ENCODE results near the gene MOB2.

Gene MOB2

GRCh38 chr11:1502954-1503707, 16.6 kb upstream of the MOB2 start:
- DNase-seq = no peak

GRCh38 chr11:1502168-1502953, 15.8 kb upstream of the MOB2 start:
- DNase-seq = no peak

- DNase-seq = no peak
These were observed 15.0 kb upstream of the MOB2 start for GRCh38 chr11:1501421-1502167.

- no peak for DNase-seq
These were observed 14.2 kb upstream of the MOB2 start for GRCh38 chr11:1500466-1501420.

- DNase-seq = no peak
These were observed 13.3 kb upstream of the MOB2 start for GRCh38 chr11:1499899-1500298.

- no peak for DNase-seq
These were observed 12.8 kb upstream of the MOB2 start for GRCh38 chr11:1499261-1499890.

- no peak for DNase-seq
These were observed 11.7 kb upstream of the MOB2 start for GRCh38 chr11:1498262-1498661.

GRCh38 chr11:1497600-1497999, 11.0 kb upstream of the MOB2 start:
- no peak for DNase-seq

GRCh38 chr11:1496761-1497095, 10.1 kb upstream of the MOB2 start:
- DNase-seq = no peak

GRCh38 chr11:1496091-1496760, 9.6 kb upstream of the MOB2 start:
- DNase-seq = no peak

- no peak for DNase-seq
These were observed 8.1 kb upstream of the MOB2 start for GRCh38 chr11:1494650-1495049.

GRCh38 chr11:1493650-1494244, 7.2 kb upstream of the MOB2 start:
- DNase-seq = no peak

- no peak for DNase-seq
These were observed 4.8 kb upstream of the MOB2 start for GRCh38 chr11:1491379-1491778.

- DNase-seq = no peak
These were observed 4.1 kb upstream of the MOB2 start for GRCh38 chr11:1490651-1491050.

GRCh38 chr11:1488575-1489180, 2.1 kb upstream of the MOB2 start:
- DNase-seq = no peak

- DNase-seq = no peak
These were observed 1.4 kb upstream of the MOB2 start for GRCh38 chr11:1487851-1488574.

- no peak for DNase-seq
These were observed 692 bp upstream of the MOB2 start for GRCh38 chr11:1487091-1487850.

GRCh38 chr11:1485504-1485885, 1.1 kb downstream of the MOB2 start:
- DNase-seq = no peak
